ENCODE measurements around the gene NRIP1.

The NRIP1 gene

DNA sequence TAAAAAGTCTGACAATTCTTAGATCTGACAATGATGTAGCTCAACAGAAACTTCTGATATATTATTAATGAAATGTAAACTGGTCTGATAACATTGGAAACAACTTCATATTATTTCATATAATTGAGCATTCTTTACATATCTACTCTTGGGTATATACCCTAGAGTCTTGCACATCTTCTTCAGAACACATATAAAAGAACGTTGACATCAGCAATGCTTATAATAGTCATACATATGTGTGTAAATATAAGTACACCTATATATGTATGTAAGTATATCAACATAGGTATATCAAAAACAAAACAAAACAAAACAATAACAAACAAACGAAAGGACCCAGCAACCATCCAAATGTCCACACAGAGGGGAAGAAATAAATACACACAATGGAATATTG lies 38.4 kb downstream of the NRIP1 start:
- TF ChIP-seq POLR2AphosphoS5 (IDR thresholded peaks at IDR 0.05; ENCODE audit: borderline replicate concordance, low read depth, low read length) (no peak), FOXP2 (optimal IDR thresholded peaks at IDR 0.05; ENCODE audit: control extremely low read depth, extremely low read length, insufficient read depth) (no peak), EZH2 (IDR thresholded peaks at IDR 0.05) (no peak)
- no peak for DNase-seq (ENCODE audit: low read depth, low spot score)
- Histone ChIP-seq H3K36me3 (ENCODE audit: insufficient read depth, low read length) (no peaks in the 10 kb centered on the region), H3K9ac (ENCODE audit: insufficient read length) (no peak overlapping the region), H3K27ac (no peak overlapping the region), H3K9me3 (ENCODE audit: low read depth, low read length) (no peaks in the 10 kb centered on the region), H3K4me3 (no peak overlapping the region)

DNA sequence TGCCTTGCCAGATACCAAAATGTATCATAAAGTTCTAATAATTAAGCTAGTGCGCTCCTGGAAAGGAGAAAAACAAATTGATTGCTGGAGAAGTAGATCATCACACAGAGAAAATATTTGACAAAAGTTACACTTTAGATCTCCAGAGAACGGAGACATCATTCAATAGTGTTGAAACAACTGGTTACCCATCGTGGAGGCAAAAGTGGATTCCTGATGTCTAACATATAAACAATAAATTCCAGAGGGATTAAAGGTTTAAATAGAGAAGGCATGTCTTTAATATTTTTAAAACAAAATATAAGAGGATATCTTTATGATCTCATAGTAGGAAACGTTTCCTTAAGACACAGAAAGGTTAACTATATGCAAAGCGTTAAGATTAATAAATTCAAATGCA lies 41.0 kb downstream of the NRIP1 start:
- no peak for DNase-seq (ENCODE audit: low read depth, low spot score)
- H3K27ac ChIP-seq: no peak overlapping the region
- H3K9ac ChIP-seq (ENCODE audit: insufficient read length): no peak overlapping the region
- H3K4me3 ChIP-seq: no peak overlapping the region
- no peak for TF ChIP-seq FOXP2 (optimal IDR thresholded peaks at IDR 0.05; ENCODE audit: control extremely low read depth, extremely low read length, insufficient read depth)
- no peak for TF ChIP-seq EZH2 (IDR thresholded peaks at IDR 0.05)
- TF ChIP-seq POLR2AphosphoS5 (IDR thresholded peaks at IDR 0.05; ENCODE audit: borderline replicate concordance, low read depth, low read length): no peak
- no peaks in the 10 kb centered on the region for H3K9me3 ChIP-seq (ENCODE audit: low read depth, low read length)
- no peaks in the 10 kb centered on the region for H3K36me3 ChIP-seq (ENCODE audit: insufficient read depth, low read length)

DNA sequence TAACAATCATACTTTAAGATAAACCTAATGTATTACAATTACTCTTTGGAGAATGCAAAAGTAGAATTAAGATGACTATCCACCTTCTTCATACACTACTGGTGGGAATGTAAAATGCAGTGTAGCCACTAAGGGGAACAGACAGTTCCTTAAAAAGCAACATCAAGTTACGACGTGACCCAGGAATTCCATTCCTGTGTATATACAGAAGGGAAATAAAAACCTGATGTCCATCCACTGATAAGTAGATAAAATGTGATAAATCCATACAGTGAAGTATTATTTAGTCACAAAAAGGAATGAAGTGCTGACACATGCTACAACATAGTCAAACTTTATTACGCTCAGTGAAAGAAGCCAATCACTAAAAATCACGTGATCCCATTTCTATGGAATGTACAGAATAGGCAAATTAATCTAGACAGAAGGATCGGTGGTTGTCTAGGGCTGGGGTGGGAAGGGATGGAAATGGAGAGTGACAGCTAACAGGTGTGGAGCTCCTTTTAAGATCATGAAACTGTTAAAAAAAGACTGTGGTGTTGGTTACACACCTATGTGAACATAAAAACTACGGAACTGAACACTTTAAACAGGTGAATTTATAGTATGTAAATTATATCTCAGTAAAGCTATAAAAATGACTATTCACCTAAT lies 42.1 kb downstream of the NRIP1 start:
- no peak for TF ChIP-seq POLR2AphosphoS5 (IDR thresholded peaks at IDR 0.05; ENCODE audit: borderline replicate concordance, low read depth, low read length)
- TF ChIP-seq EZH2 (IDR thresholded peaks at IDR 0.05): no peak
- TF ChIP-seq FOXP2 (optimal IDR thresholded peaks at IDR 0.05; ENCODE audit: control extremely low read depth, extremely low read length, insufficient read depth): no peak
- H3K36me3 ChIP-seq (ENCODE audit: insufficient read depth, low read length): no peaks in the 10 kb centered on the region
- H3K4me3 ChIP-seq: no peak overlapping the region
- no peak overlapping the region for H3K27ac ChIP-seq
- H3K9me3 ChIP-seq (ENCODE audit: low read depth, low read length): no peaks in the 10 kb centered on the region
- no peak overlapping the region for H3K9ac ChIP-seq (ENCODE audit: insufficient read length)
- no peak for DNase-seq (ENCODE audit: low read depth, low spot score)

DNA sequence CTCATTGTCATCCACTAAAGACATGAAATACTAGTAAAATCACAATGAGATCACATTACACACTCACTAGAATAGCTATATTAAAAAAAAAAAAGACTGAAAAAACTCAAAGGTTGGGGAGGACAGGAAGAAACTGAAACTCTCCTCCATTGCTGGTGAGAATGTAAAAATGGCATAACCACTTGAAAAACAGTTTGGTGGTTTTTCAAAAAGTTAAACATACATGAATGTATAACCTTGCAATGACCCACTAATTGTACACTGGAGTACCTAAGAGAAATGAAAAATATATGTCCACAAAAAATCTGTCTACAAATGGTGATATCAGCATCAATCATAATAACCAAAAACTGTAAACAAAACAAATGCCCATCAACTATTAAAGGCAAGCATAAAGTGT lies 44.0 kb downstream of the NRIP1 start:
- DNase-seq (ENCODE audit: low read depth, low spot score): no peak
- no peak overlapping the region for H3K9ac ChIP-seq (ENCODE audit: insufficient read length)
- H3K27ac ChIP-seq: no peak overlapping the region
- no peak overlapping the region for H3K4me3 ChIP-seq
- no peaks in the 10 kb centered on the region for H3K36me3 ChIP-seq (ENCODE audit: insufficient read depth, low read length)
- TF ChIP-seq POLR2AphosphoS5 (IDR thresholded peaks at IDR 0.05; ENCODE audit: borderline replicate concordance, low read depth, low read length): no peak
- TF ChIP-seq FOXP2 (optimal IDR thresholded peaks at IDR 0.05; ENCODE audit: control extremely low read depth, extremely low read length, insufficient read depth): no peak
- no peak for TF ChIP-seq EZH2 (IDR thresholded peaks at IDR 0.05)
- H3K9me3 ChIP-seq (ENCODE audit: low read depth, low read length): no peaks in the 10 kb centered on the region

DNA sequence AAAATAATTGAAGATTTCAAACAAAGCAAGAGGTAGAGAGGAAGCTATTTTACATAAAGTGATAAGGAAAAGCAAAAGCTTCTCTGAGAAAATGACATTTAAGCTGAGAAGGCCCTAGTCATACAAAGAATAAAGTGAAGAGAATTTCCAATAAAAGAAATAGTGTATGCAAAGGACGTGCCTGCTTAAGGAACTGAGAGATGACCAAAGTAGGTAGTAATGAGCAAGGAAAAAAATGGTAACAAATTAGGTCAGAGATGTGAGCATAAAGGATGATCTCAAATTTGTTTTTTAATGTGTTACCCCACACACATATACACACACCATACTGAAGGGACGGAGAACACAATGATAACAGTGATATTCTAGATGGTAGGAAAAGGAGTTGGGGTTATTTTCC lies 46.4 kb downstream of the NRIP1 start:
- H3K27ac ChIP-seq: no peak overlapping the region
- no peak overlapping the region for H3K9ac ChIP-seq (ENCODE audit: insufficient read length)
- no peaks in the 10 kb centered on the region for H3K36me3 ChIP-seq (ENCODE audit: insufficient read depth, low read length)
- no peak overlapping the region for H3K4me3 ChIP-seq
- H3K9me3 ChIP-seq (ENCODE audit: low read depth, low read length): no peaks in the 10 kb centered on the region
- DNase-seq (ENCODE audit: low read depth, low spot score): no peak
- TF ChIP-seq POLR2AphosphoS5 (IDR thresholded peaks at IDR 0.05; ENCODE audit: borderline replicate concordance, low read depth, low read length): no peak
- TF ChIP-seq EZH2 (IDR thresholded peaks at IDR 0.05): no peak
- TF ChIP-seq FOXP2 (optimal IDR thresholded peaks at IDR 0.05; ENCODE audit: control extremely low read depth, extremely low read length, insufficient read depth): no peak

DNA sequence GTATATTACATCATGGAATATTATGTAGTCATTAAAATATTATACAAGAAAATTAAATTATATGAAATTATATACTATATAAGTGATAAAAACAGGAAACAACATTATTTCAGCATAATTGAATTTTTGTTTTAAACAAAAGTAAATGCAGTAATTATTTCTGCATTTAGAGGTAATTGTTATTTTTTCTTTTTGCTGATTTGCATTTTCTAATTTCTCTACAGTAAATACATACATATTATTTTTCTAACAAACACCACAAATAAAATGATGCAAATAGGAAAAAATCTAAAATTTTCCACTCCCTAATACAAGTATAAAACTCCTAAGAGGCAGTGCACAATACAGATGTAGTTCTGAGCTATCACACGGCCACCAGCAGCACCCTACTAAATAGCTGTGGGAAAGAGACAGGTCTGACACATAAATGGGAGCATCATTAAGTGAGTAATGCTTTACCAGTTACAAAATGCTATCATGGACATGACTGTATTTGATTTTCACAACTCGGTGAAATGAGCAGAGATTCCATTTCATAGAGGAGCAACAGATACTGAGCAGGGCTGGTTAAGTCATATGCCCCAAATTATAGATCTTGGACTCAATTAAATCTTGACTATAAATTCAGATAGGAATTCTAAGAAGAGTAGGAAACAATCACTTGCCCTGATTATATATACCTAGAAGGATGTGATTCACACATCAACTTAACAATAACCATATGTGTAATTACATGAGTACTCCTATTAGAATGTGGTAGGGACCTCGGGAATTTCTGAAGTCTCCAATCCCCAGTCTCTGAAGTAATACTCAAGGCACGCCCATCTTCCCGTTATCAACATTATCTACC lies 49.0 kb downstream of the NRIP1 start:
- TF ChIP-seq EZH2 (IDR thresholded peaks at IDR 0.05) (no peak), FOXP2 (optimal IDR thresholded peaks at IDR 0.05; ENCODE audit: control extremely low read depth, extremely low read length, insufficient read depth) (no peak), POLR2AphosphoS5 (IDR thresholded peaks at IDR 0.05; ENCODE audit: borderline replicate concordance, low read depth, low read length) (no peak)
- no peak overlapping the region for H3K9ac ChIP-seq (ENCODE audit: insufficient read length)
- no peak overlapping the region for H3K27ac ChIP-seq
- H3K4me3 ChIP-seq: no peak overlapping the region
- H3K36me3 ChIP-seq (ENCODE audit: insufficient read depth, low read length): no peaks in the 10 kb centered on the region
- no peaks in the 10 kb centered on the region for H3K9me3 ChIP-seq (ENCODE audit: low read depth, low read length)
- no peak for DNase-seq (ENCODE audit: low read depth, low spot score)

DNA sequence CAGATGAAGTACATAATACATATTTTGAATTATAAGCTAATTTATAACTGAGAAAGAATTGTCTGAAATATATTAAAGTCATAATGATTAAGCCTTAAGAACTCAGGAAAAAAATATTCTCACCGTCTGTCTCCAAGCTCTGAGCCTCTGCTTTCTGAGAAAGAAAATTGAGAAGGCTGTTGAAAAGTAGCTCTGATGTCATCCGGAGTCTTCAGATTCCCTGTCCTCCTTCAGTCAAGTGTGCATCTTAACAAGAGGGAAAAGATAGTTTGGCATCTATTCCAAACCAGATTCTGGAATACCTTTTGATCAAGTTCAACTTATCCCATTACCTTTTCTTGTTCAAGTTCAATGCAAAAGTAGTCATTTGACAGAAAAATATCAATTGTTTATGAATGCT lies 50.6 kb downstream of the NRIP1 start:
- no peak for DNase-seq (ENCODE audit: low read depth, low spot score)
- Histone ChIP-seq H3K27ac (no peak overlapping the region), H3K9ac (ENCODE audit: insufficient read length) (no peak overlapping the region), H3K36me3 (ENCODE audit: insufficient read depth, low read length) (no peaks in the 10 kb centered on the region), H3K9me3 (ENCODE audit: low read depth, low read length) (no peaks in the 10 kb centered on the region), H3K4me3 (no peak overlapping the region)
- TF ChIP-seq POLR2AphosphoS5 (IDR thresholded peaks at IDR 0.05; ENCODE audit: borderline replicate concordance, low read depth, low read length): no peak
- no peak for TF ChIP-seq FOXP2 (optimal IDR thresholded peaks at IDR 0.05; ENCODE audit: control extremely low read depth, extremely low read length, insufficient read depth)
- TF ChIP-seq EZH2 (IDR thresholded peaks at IDR 0.05): no peak

DNA sequence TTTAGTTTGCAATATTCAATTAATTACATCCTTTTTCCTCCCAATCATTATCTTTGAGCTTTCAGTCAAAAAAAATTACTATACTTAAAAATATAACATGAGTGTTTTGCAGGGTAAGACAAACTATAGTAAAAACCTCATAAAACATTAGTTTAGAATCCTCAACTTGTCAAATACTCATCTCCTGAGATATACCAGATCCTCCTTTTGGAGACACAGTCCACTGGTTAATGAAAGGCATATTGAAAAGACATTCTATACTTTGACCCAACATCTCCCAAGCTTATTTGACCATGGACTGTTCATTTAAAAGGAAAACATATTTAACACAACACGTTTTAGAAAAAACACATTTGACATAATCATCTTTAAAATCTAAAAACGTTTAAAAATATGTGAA lies 52.8 kb downstream of the NRIP1 start:
- DNase-seq (ENCODE audit: low read depth, low spot score): no peak
- no peak for TF ChIP-seq POLR2AphosphoS5 (IDR thresholded peaks at IDR 0.05; ENCODE audit: borderline replicate concordance, low read depth, low read length)
- TF ChIP-seq FOXP2 (optimal IDR thresholded peaks at IDR 0.05; ENCODE audit: control extremely low read depth, extremely low read length, insufficient read depth): no peak
- no peak for TF ChIP-seq EZH2 (IDR thresholded peaks at IDR 0.05)
- Histone ChIP-seq H3K27ac (no peak overlapping the region), H3K36me3 (ENCODE audit: insufficient read depth, low read length) (no peaks in the 10 kb centered on the region), H3K9ac (ENCODE audit: insufficient read length) (no peak overlapping the region), H3K9me3 (ENCODE audit: low read depth, low read length) (no peaks in the 10 kb centered on the region), H3K4me3 (no peak overlapping the region)
